Measurements from ENCODE around the gene DYNC2H1.

- TF ChIP-seq POLR2AphosphoS5 (IDR thresholded peaks at IDR 0.05; ENCODE audit: low read depth, low read length) (no peak), CTCF (IDR thresholded peaks at IDR 0.05) (peak; percentile 59), REST (IDR thresholded peaks at IDR 0.05; ENCODE audit: insufficient read depth in 1 of 2, low read depth in 2 of 2, low read length in 1 of 2) (no peak)
Measured at GRCh38 chr11:103257360-103257759, 148.1 kb downstream of the DYNC2H1 start.

Measured in Panc1 (cell line).